GM12891 (cell line): Measurements from ENCODE around the gene LGALS14.

Experiments
- DNase-seq: peaks from one replicate; pipeline ENCODE4 v3.0.0; 2011; ENCODE audit warnings: low spot score; ENCODE audit not compliant: insufficient read length
- FAIRE-seq: peaks from 2 replicates; lab custom pipeline; 2011; peaks lifted over from hg19 to GRCh38; lab: Jason Lieb, UNC
- PAX5 ChIP-seq: IDR thresholded peaks from 2 replicates; pipeline ENCODE4 v1.6.1; 2011; ENCODE audit warnings: low read length, moderate library complexity, mild to moderate bottlenecking; ENCODE audit not compliant: insufficient read depth, severe bottlenecking
- POLR2A ChIP-seq: IDR thresholded peaks from 2 replicates; pipeline ENCODE4 v1.6.1; 2011; ENCODE audit warnings: low read depth, low read length, control low read depth
- POLR2AphosphoS5 ChIP-seq: IDR thresholded peaks from 2 replicates; pipeline ENCODE4 v1.6.1; 2011; ENCODE audit warnings: low read depth, low read length, control low read depth
- POU2F2 ChIP-seq: IDR thresholded peaks from 2 replicates; pipeline ENCODE4 v1.6.1; 2011; ENCODE audit warnings: low read depth, mild to moderate bottlenecking, control low read depth, low read length, moderate library complexity
- SPI1 ChIP-seq: IDR thresholded peaks from 2 replicates; pipeline ENCODE4 v1.6.1; 2011; ENCODE audit warnings: low read depth, low read length, control low read depth
- TAF1 ChIP-seq: IDR thresholded peaks from 2 replicates; pipeline ENCODE4 v1.6.1; 2011; ENCODE audit warnings: low read depth, low read length, control low read depth

The LGALS14 gene

GRCh38 chr19:39727070-39727800, 23.0 kb downstream of the LGALS14 start:
- no peak for DNase-seq
- FAIRE-seq: peak; percentile 35

GRCh38 chr19:39728040-39728439, 23.8 kb downstream of the LGALS14 start:
- DNase-seq (no peak), FAIRE-seq (peak; percentile 89)
- TF ChIP-seq PAX5 (no peak), TAF1 (no peak), POU2F2 (no peak), POLR2A (no peak), SPI1 (no peak), POLR2AphosphoS5 (no peak)

More at GRCh38 chr19:39727070-39727800, 23.0 kb downstream of the LGALS14 start:
- TF ChIP-seq POU2F2 (no peak; the same call in 1 of the 2 replicates), POLR2A (no peak), PAX5 (no peak), SPI1 (no peak), POLR2AphosphoS5 (no peak), TAF1 (no peak)

- DNase-seq (no peak), FAIRE-seq (no peak)
- TF ChIP-seq POLR2AphosphoS5: no peak
- no peak for TF ChIP-seq PAX5
- no peak for TF ChIP-seq TAF1
- no peak for TF ChIP-seq POU2F2
- no peak for TF ChIP-seq POLR2A
- TF ChIP-seq SPI1: no peak
Measured at GRCh38 chr19:39729594-39729993, 25.3 kb downstream of the LGALS14 start.

GRCh38 chr19:39731685-39732084, 27.4 kb downstream of the LGALS14 start:
- DNase-seq (no peak), FAIRE-seq (no peak)
- TF ChIP-seq POU2F2 (no peak), POLR2AphosphoS5 (no peak), PAX5 (no peak), SPI1 (no peak), TAF1 (no peak), POLR2A (no peak)

- FAIRE-seq (no peak), DNase-seq (no peak)
- TF ChIP-seq SPI1: no peak
Measured at GRCh38 chr19:39733841-39734240, 29.6 kb downstream of the LGALS14 start.

- no peak for TF ChIP-seq PAX5
- TF ChIP-seq SPI1: no peak
- FAIRE-seq (no peak), DNase-seq (no peak)
Measured at GRCh38 chr19:39735688-39736087, 31.4 kb downstream of the LGALS14 start.

GRCh38 chr19:39736088-39736487, 31.8 kb downstream of the LGALS14 start:
- TF ChIP-seq SPI1 (no peak), POLR2AphosphoS5 (no peak), TAF1 (no peak), POLR2A (no peak), PAX5 (no peak), POU2F2 (no peak)
- DNase-seq (no peak), FAIRE-seq (no peak)

- no peak for TF ChIP-seq POU2F2
- no peak for TF ChIP-seq PAX5
- no peak for TF ChIP-seq TAF1
- no peak for TF ChIP-seq POLR2AphosphoS5
- TF ChIP-seq POLR2A: no peak
- no peak for TF ChIP-seq SPI1
- DNase-seq (no peak), FAIRE-seq (peak; percentile 83)
Measured at GRCh38 chr19:39737351-39737750, 33.1 kb downstream of the LGALS14 start.

GRCh38 chr19:39737891-39738290, 33.6 kb downstream of the LGALS14 start, which contains the start of gene CLC:
Gene CLC, minus strand, starts transcription at chr19:39738029. Its CDS starts 77 bp downstream, at chr19:39737952.
- DNase-seq: no peak
- TF ChIP-seq SPI1 (no peak), POLR2AphosphoS5 (no peak), POU2F2 (no peak), POLR2A (no peak), PAX5 (no peak), TAF1 (no peak)
- peak; percentile 20 for FAIRE-seq

GRCh38 chr19:39738814-39739213, 34.5 kb downstream of the LGALS14 start:
- TF ChIP-seq SPI1 (peak; percentile 85), POLR2A (no peak), POU2F2 (no peak), POLR2AphosphoS5 (no peak), TAF1 (no peak), PAX5 (no peak)
- FAIRE-seq: no peak
- DNase-seq: no peak
